ENCODE results near the gene MT1F.

- TF ChIP-seq ZSCAN29 (IDR thresholded peaks at IDR 0.05) (no peak), MXI1 (IDR thresholded peaks at IDR 0.05; ENCODE audit: low read depth, low read length) (no peak), MTA2 (IDR thresholded peaks at IDR 0.05; ENCODE audit: low read depth) (no peak)
Observed at GRCh38 chr16:56647641-56648431, 9.9 kb upstream of the MT1F start.

Data from GM12878 (cell line).